GM12878 (cell line): ENCODE measurements around the gene FGD5. TPM values are rescaled to one million over a fixed set of nuclear protein-coding genes. Genes with fewer than 3 reads are reported as not detected.

ENCODE experiments used
- ATAC-seq: fragments of 200-7000 bp; cut with Tn5 transposase; 3 replicates; pipeline ENCODE4 v1.9.1; 2020; ENCODE audit warnings: mild to moderate bottlenecking, moderate library complexity
- BruUV-seq: library from RNA; stranded (reverse); fragments of 400-500 nt; replicated peaks from 2 replicates; lab custom pipeline; 2021; lab: Mats Ljungman, UMichigan
- CTCF ChIA-PET: fragments of 300-600 bp; sonication (Branson Sonifier 250); formaldehyde crosslinking; extraction: SDS; loops from one replicate; lab custom pipeline; 2021; ENCODE audit warnings: inconsistent platforms; lab: Yijun Ruan, JAX
- POLR2A ChIA-PET: fragments of 350-600 bp; formaldehyde crosslinking; extraction: SDS; loops from one replicate; lab custom pipeline; 2021; ENCODE audit warnings: inconsistent platforms; lab: Charles Lee
- RAD21 ChIA-PET: fragments of 300-600 bp; sonication (Branson Sonifier 250); formaldehyde crosslinking; loops from one replicate; lab custom pipeline; 2023; ENCODE audit warnings: antibody characterized with exemption; ENCODE audit not compliant: unreplicated experiment; lab: Charles Lee
- SMC1A ChIA-PET: fragments of 300-600 bp; sonication (Branson Sonifier 250); formaldehyde crosslinking; loops from one replicate; lab custom pipeline; 2023; ENCODE audit not compliant: unreplicated experiment, uncharacterized antibody; lab: Charles Lee
- DNase-seq: peaks from one replicate; pipeline ENCODE4 v3.0.0-alpha.2; 2011; ENCODE audit warnings: low read depth, low spot score
- FAIRE-seq: peaks from 3 replicates; lab custom pipeline; 2011; peaks lifted over from hg19 to GRCh38; lab: Jason Lieb, UNC
- H2AFZ ChIP-seq: 2 replicates; pipeline ENCODE4 v1.6.0; 2011; ENCODE audit warnings: low read depth, low read length, control low read depth; ENCODE audit not compliant: control insufficient read depth
- H3K27ac ChIP-seq: 2 replicates; pipeline ENCODE4 v1.5.1; 2011; ENCODE audit warnings: control low read depth; ENCODE audit not compliant: control insufficient read depth, insufficient read depth
- H3K27me3 ChIP-seq, 2 experiments: replicated peaks in 1 of 2; 2 replicates each; pipeline versions ENCODE4 v1.6.0 to v1.6.1; 2011; ENCODE audit warnings: low read length in 1 of 2; ENCODE audit not compliant: control insufficient read depth in 2 of 2, insufficient read depth in 2 of 2
- H3K36me3 ChIP-seq, 2 experiments: 2 replicates each; pipeline ENCODE4 v1.5.1; 2011; ENCODE audit warnings: low read length in 1 of 2; ENCODE audit not compliant: control insufficient read depth in 2 of 2, insufficient read depth in 2 of 2
- H3K4me1 ChIP-seq: 2 replicates; pipeline ENCODE4 v1.6.1; 2011; ENCODE audit warnings: mild to moderate bottlenecking, low read length, moderate library complexity, mixed read lengths; ENCODE audit not compliant: control insufficient read depth, insufficient read depth
- H3K4me2 ChIP-seq: 2 replicates; pipeline ENCODE4 v1.6.0; 2011; ENCODE audit warnings: control low read depth; ENCODE audit not compliant: control insufficient read depth, insufficient read depth
- H3K4me3 ChIP-seq: fragments of 200-600 bp; sonication (generic); 2 replicates; pipeline ENCODE4 v1.5.1; 2016
- H3K79me2 ChIP-seq: 2 replicates; pipeline ENCODE4 v1.6.0; 2011; ENCODE audit warnings: low read length; ENCODE audit not compliant: control insufficient read depth, insufficient read depth
- H3K9ac ChIP-seq: 2 replicates; pipeline ENCODE4 v1.8.0; 2011; ENCODE audit warnings: low read length, control low read depth, mixed read lengths; ENCODE audit not compliant: control insufficient read depth, insufficient read depth
- H3K9me3 ChIP-seq: replicated peaks from 3 replicates; pipeline ENCODE4 v1.5.1; 2011; ENCODE audit warnings: mild to moderate bottlenecking, low read length; ENCODE audit not compliant: control insufficient read depth, insufficient read depth
- H4K20me1 ChIP-seq: 2 replicates; pipeline ENCODE4 v1.6.0; 2011; ENCODE audit not compliant: control insufficient read depth, insufficient read depth
- CHD1 ChIP-seq: IDR thresholded peaks from 2 replicates; pipeline ENCODE4 v1.6.1; 2012; ENCODE audit warnings: low read depth, low read length, improper control_type of control experiment
- CHD4 ChIP-seq: fragments of 200-600 bp; sonication (generic); IDR thresholded peaks from 2 replicates; pipeline ENCODE4 v1.6.1; 2016; ENCODE audit warnings: mild to moderate bottlenecking
- EGR1 ChIP-seq, 2 experiments: IDR thresholded peaks; 1 replicate in 1 of 2; 2 replicates in 1 of 2; pipeline ENCODE4 v1.6.1; 2011 to 2012; ENCODE audit warnings: low read depth in 2 of 2, low read length in 2 of 2, borderline replicate concordance in 1 of 2, mild to moderate bottlenecking in 1 of 2, moderate library complexity in 1 of 2
- HDAC2 ChIP-seq: fragments of 200-600 bp; sonication (generic); IDR thresholded peaks from 2 replicates; pipeline ENCODE4 v1.6.1; 2017
- NFYB ChIP-seq: IDR thresholded peaks from 2 replicates; pipeline ENCODE4 v1.6.1; 2011; ENCODE audit warnings: low read depth, mild to moderate bottlenecking, low read length, improper control_type of control experiment, moderate library complexity; ENCODE audit not compliant: insufficient read depth
- RCOR1 ChIP-seq: conservative IDR thresholded peaks from 2 replicates; pipeline ENCODE4 v1.6.1; 2012; ENCODE audit warnings: low read depth, low read length, improper control_type of control experiment
- RELB ChIP-seq: fragments of 450-650 bp; IDR thresholded peaks from 2 replicates; pipeline ENCODE4 v1.6.1; 2017; ENCODE audit warnings: low read depth, mild to moderate bottlenecking, moderate library complexity
- SUZ12 ChIP-seq: fragments of 200-600 bp; sonication (generic); IDR thresholded peaks from one replicate; pipeline ENCODE4 v1.6.1; 2018; ENCODE audit warnings: antibody characterized with exemption, mild to moderate bottlenecking; ENCODE audit not compliant: unreplicated experiment
- ZBTB33 ChIP-seq: fragments of 450-650 bp; IDR thresholded peaks from 2 replicates; pipeline ENCODE4 v1.6.1; 2017; ENCODE audit warnings: mild to moderate bottlenecking
- WGBS: methylation state at CpG from one replicate; pipeline ENCODE4 v1.1.6; 2016; ENCODE audit warnings: low lambda C conversion rate; ENCODE audit not compliant: insufficient replicate concordance, insufficient coverage; ENCODE audit errors: missing lambda C conversion rate; 5-methylcytosine and 5-hydroxymethylcytosine counted together
- in situ Hi-C: fragments of 300-500 bp; cut with MboI; formaldehyde crosslinking; loops from 9 replicates; pipeline ENCODE4 v1.14.3; 2018; ENCODE audit warnings: mixed read lengths
- intact Hi-C: fragments of 100-400 bp; cut with micrococcal nuclease; formaldehyde crosslinking; loops from one replicate; pipeline ENCODE4 v1.14.2; 2022; ENCODE audit not compliant: unreplicated experiment
- polyA plus RNA-seq, 11 experiments: library from polyadenylated mRNA; depleted of rRNA in 4 of 11; unstranded in 6 of 11; stranded (reverse) in 5 of 11; fragments of >200 nt; fragmentation: Nextera tagmentation in 4 of 11; fragmentation: Illumina TruSeq in 1 of 11; extraction: Ambion mirVana in 4 of 11; extraction: Trizol in 1 of 11; gene quantifications; 1 replicate in 1 of 11; 2 replicates in 10 of 11; pipeline versions ENCODE4 v1.2.1 to v1.2.3, GENCODE V29; 2011 to 2016; ENCODE audit warnings: inconsistent platforms in 2 of 11, missing spikeins in 2 of 11, low read depth in 1 of 11
- total RNA-seq, 4 experiments: library from RNA; depleted of rRNA in 3 of 4; stranded (reverse); fragments of >200 nt in 3 of 4; fragmentation: Illumina TruSeq in 1 of 4; extraction: Trizol in 1 of 4; gene quantifications; 2 replicates each; pipeline versions ENCODE4 v1.2.1 to v1.2.3, GENCODE V29; 2013 to 2021
- TF ChIP-seq, protein P1 (sequence below): fragments of 450-650 bp; IDR thresholded peaks from 2 replicates; pipeline ENCODE4 v1.6.1; 2017; ENCODE audit warnings: antibody characterized with exemption, mild to moderate bottlenecking, moderate library complexity
- TF ChIP-seq, protein P2 (sequence below): fragments of 450-650 bp; IDR thresholded peaks from 2 replicates; pipeline ENCODE4 v1.6.1; 2016; ENCODE audit warnings: mild to moderate bottlenecking

FGD5 gene
- total and polyA plus RNA-seq, 10 of the 15 experiments (the other 5 are each of a cell fraction or from before 2014, with no cell fraction given), result 0.03 to 0.13 (median 0.11) TPM; not detected in 3

- POLR2A ChIA-PET, result no interaction called here
- no peak overlapping the region for H3K4me2 ChIP-seq
- no peak overlapping the region for H3K4me3 ChIP-seq
- ATAC-seq (no peak), FAIRE-seq (no peak), DNase-seq (no peak)
- H3K9me3 ChIP-seq, result no peaks in the 10 kb centered on the region
- no peak overlapping the region for H3K9ac ChIP-seq
- H3K79me2 ChIP-seq, result no peaks in the 10 kb centered on the region
- CTCF ChIA-PET, result interaction anchor here (2.0 kb wide), 1 partner anchor 13 kb away, joined by 11 read pairs; no protein-coding TSS in a partner anchor
- H4K20me1 ChIP-seq, result no peaks in the 10 kb centered on the region
- H3K36me3 ChIP-seq, result no peaks in the 10 kb centered on the region
- in situ Hi-C loops, result no loop called here
- RAD21 ChIA-PET, result no interaction called here
- intact Hi-C loops, result no loop called here
- 34% methylated on average over 7 of the region's 7 CpGs for WGBS
- SMC1A ChIA-PET, result interaction anchor here (0.9 to 1.7 kb wide), 2 partner anchors 13 to 153 kb away, joined by 3 to 5 read pairs; no protein-coding TSS in a partner anchor
- no TSS peak for BruUV-seq
- H3K27me3 ChIP-seq, result no peaks in the 10 kb centered on the region; a peak in 1 of 4 replicates
- H2AFZ ChIP-seq, result no peak overlapping the region
- H3K4me1 ChIP-seq, result no peaks in the 10 kb centered on the region
- no peak overlapping the region for H3K27ac ChIP-seq
- TF ChIP-seq HDAC2 (no peak), RCOR1 (no peak), ZBTB33 (no peak), CHD1 (no peak), RELB (no peak), SUZ12 (no peak), EGR1 (IDR thresholded peaks at IDR 0.05; ENCODE audit: borderline replicate concordance in 1 of 2, low read depth in 2 of 2, low read length in 2 of 2) (no peak), NFYB (no peak), CHD4 (no peak)
- TF ChIP-seq, protein P1, sequence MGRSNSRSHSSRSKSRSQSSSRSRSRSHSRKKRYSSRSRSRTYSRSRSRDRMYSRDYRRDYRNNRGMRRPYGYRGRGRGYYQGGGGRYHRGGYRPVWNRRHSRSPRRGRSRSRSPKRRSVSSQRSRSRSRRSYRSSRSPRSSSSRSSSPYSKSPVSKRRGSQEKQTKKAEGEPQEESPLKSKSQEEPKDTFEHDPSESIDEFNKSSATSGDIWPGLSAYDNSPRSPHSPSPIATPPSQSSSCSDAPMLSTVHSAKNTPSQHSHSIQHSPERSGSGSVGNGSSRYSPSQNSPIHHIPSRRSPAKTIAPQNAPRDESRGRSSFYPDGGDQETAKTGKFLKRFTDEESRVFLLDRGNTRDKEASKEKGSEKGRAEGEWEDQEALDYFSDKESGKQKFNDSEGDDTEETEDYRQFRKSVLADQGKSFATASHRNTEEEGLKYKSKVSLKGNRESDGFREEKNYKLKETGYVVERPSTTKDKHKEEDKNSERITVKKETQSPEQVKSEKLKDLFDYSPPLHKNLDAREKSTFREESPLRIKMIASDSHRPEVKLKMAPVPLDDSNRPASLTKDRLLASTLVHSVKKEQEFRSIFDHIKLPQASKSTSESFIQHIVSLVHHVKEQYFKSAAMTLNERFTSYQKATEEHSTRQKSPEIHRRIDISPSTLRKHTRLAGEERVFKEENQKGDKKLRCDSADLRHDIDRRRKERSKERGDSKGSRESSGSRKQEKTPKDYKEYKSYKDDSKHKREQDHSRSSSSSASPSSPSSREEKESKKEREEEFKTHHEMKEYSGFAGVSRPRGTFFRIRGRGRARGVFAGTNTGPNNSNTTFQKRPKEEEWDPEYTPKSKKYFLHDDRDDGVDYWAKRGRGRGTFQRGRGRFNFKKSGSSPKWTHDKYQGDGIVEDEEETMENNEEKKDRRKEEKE, result no peak
- TF ChIP-seq, protein P2, sequence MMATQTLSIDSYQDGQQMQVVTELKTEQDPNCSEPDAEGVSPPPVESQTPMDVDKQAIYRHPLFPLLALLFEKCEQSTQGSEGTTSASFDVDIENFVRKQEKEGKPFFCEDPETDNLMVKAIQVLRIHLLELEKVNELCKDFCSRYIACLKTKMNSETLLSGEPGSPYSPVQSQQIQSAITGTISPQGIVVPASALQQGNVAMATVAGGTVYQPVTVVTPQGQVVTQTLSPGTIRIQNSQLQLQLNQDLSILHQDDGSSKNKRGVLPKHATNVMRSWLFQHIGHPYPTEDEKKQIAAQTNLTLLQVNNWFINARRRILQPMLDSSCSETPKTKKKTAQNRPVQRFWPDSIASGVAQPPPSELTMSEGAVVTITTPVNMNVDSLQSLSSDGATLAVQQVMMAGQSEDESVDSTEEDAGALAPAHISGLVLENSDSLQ, result no peak
Measured at GRCh38 chr3:14933820-14934425, 115.2 kb downstream of the FGD5 start.
